ENCODE data around the gene NCCRP1.

GRCh38 chr19:39238944-39239343 is 42.2 kb downstream of the NCCRP1 start:
- TF ChIP-seq CTCF (IDR thresholded peaks at IDR 0.05; ENCODE audit: low read depth, low read length, poor library complexity, severe bottlenecking), result no peak
- no peak for TF ChIP-seq EZH2phosphoT487 (IDR thresholded peaks at IDR 0.05; ENCODE audit: borderline replicate concordance, low read length)
